ENCODE results near the gene ULBP3.

- no peak for TF ChIP-seq CTCF (conservative IDR thresholded peaks at IDR 0.05; ENCODE audit: low read depth, low read length)
- TF ChIP-seq POLR2A (IDR thresholded peaks at IDR 0.05; ENCODE audit: low read depth, low read length): no peak
- no peak for TF ChIP-seq MXI1 (IDR thresholded peaks at IDR 0.05; ENCODE audit: borderline replicate concordance, low read depth, low read length)
- no peak for TF ChIP-seq NFE2L2 (IDR thresholded peaks at IDR 0.05; ENCODE audit: low read depth, low read length)
- TF ChIP-seq SMC3 (IDR thresholded peaks at IDR 0.05; ENCODE audit: low read depth, low read length): no peak
- TF ChIP-seq CEBPB (IDR thresholded peaks at IDR 0.05; ENCODE audit: low read depth, low read length): no peak
Measured at GRCh38 chr6:150024646-150025155, 44.2 kb downstream of the ULBP3 start.
